Stimulated activated naive CD8-positive, alpha-beta T cell treated with anti-CD3 and anti-CD28 coated beads, Interleukin-15, amount 100 ng/mL, for 72 hours (primary cell): Measurements from ENCODE around the gene PTP4A1.

ENCODE experiments used
- ATAC-seq: fragments of 150-1000 bp; cut with Tn5 transposase; 2 replicates; pipeline ENCODE4 v1.10.0; 2021; ENCODE audit warnings: mild to moderate bottlenecking, moderate library complexity
- DNase-seq, 2 donors: peaks; one replicate each; pipeline ENCODE4 v3.0.0; 2021 to 2022
- H3K27ac Mint-ChIP-seq, 2 donors: one replicate each; pipeline ENCODE4 v1.8.0; 2022; ENCODE audit warnings: mild to moderate bottlenecking in 2 of 2, mixed read lengths in 2 of 2, moderate library complexity in 2 of 2
- H3K27me3 Mint-ChIP-seq: one replicate; pipeline ENCODE4 v1.8.0; 2022; ENCODE audit warnings: mixed read lengths
- H3K4me1 Mint-ChIP-seq: one replicate; pipeline ENCODE4 v1.8.0; 2022; ENCODE audit warnings: mild to moderate bottlenecking, mixed read lengths
- H3K4me3 Mint-ChIP-seq, 2 donors: one replicate each; pipeline ENCODE4 v1.8.0; 2022; ENCODE audit warnings: mild to moderate bottlenecking in 2 of 2, mixed read lengths in 2 of 2, moderate library complexity in 1 of 2
- H3K9me3 Mint-ChIP-seq, 2 donors: one replicate each; pipeline ENCODE4 v1.8.0; 2022; ENCODE audit warnings: mixed read lengths in 2 of 2

PTP4A1 gene

GRCh38 chr6:63589952-63590411 lies 17.7 kb downstream of the PTP4A1 start:
- no peak for ATAC-seq
- no peaks in the 10 kb centered on the region for H3K27me3 Mint-ChIP-seq
- no peaks in the 10 kb centered on the region for H3K4me1 Mint-ChIP-seq
- no peak for DNase-seq
- no peaks in the 10 kb centered on the region for H3K9me3 Mint-ChIP-seq
- H3K4me3 Mint-ChIP-seq = no peak overlapping the region
- no peak overlapping the region for H3K27ac Mint-ChIP-seq

- no peak overlapping the region for H3K4me3 Mint-ChIP-seq
- H3K27ac Mint-ChIP-seq = no peak overlapping the region
- ATAC-seq (no peak), DNase-seq (no peak)
- peaks cover 3% of the 10 kb centered on the region for H3K27me3 Mint-ChIP-seq
- H3K9me3 Mint-ChIP-seq = no peaks in the 10 kb centered on the region
- peaks cover 2% of the 10 kb centered on the region for H3K4me1 Mint-ChIP-seq
Observed at GRCh38 chr6:63592886-63593285, 20.6 kb downstream of the PTP4A1 start.

GRCh38 chr6:63597141-63598048 lies 25.1 kb downstream of the PTP4A1 start:
- H3K27me3 Mint-ChIP-seq = peaks cover 9% of the 10 kb centered on the region

GRCh38 chr6:63598049-63599036 lies 26.1 kb downstream of the PTP4A1 start:
- H3K27ac Mint-ChIP-seq = no peak overlapping the region
- peaks cover 13% of the 10 kb centered on the region for H3K4me1 Mint-ChIP-seq
- ATAC-seq (peak; percentile 100), DNase-seq (peak; percentile 72 to 81)
- peaks cover 9% of the 10 kb centered on the region for H3K27me3 Mint-ChIP-seq
- H3K9me3 Mint-ChIP-seq = no peaks in the 10 kb centered on the region
- peak overlapping the region; percentile 88 to 98 for H3K4me3 Mint-ChIP-seq

More at GRCh38 chr6:63597141-63598048, 25.1 kb downstream of the PTP4A1 start:
- H3K4me1 Mint-ChIP-seq = peaks cover 13% of the 10 kb centered on the region
- no peak for DNase-seq
- ATAC-seq = peak; percentile 21
- no peaks in the 10 kb centered on the region for H3K9me3 Mint-ChIP-seq
- H3K27ac Mint-ChIP-seq = no peak overlapping the region
- peak overlapping the region; percentile 88 to 98 for H3K4me3 Mint-ChIP-seq

- DNase-seq (no peak), ATAC-seq (no peak)
- Mint-ChIP-seq H3K9me3 (no peaks in the 10 kb centered on the region), H3K4me1 (peaks cover 13% of the 10 kb centered on the region), H3K27me3 (peaks cover 9% of the 10 kb centered on the region), H3K27ac (no peak overlapping the region), H3K4me3 (peak overlapping the region; percentile 88 to 98)
Observed at GRCh38 chr6:63599243-63599642, 27.0 kb downstream of the PTP4A1 start.

- ATAC-seq (no peak), DNase-seq (no peak)
- Mint-ChIP-seq H3K27me3 (peaks cover 9% of the 10 kb centered on the region), H3K4me1 (peaks cover 13% of the 10 kb centered on the region), H3K27ac (no peak overlapping the region), H3K9me3 (no peaks in the 10 kb centered on the region), H3K4me3 (no peak overlapping the region)
Observed at GRCh38 chr6:63600136-63600535, 27.9 kb downstream of the PTP4A1 start.

GRCh38 chr6:63609231-63609630 lies 37.0 kb downstream of the PTP4A1 start:
- no peak for ATAC-seq
- Mint-ChIP-seq H3K4me3 (no peak overlapping the region), H3K27ac (no peak overlapping the region), H3K9me3 (no peaks in the 10 kb centered on the region), H3K27me3 (no peaks in the 10 kb centered on the region), H3K4me1 (no peaks in the 10 kb centered on the region)
- no peak for DNase-seq

GRCh38 chr6:63610944-63611343 lies 38.7 kb downstream of the PTP4A1 start:
- H3K4me1 Mint-ChIP-seq = no peaks in the 10 kb centered on the region
- DNase-seq (no peak), ATAC-seq (no peak)
- no peak overlapping the region for H3K4me3 Mint-ChIP-seq
- H3K9me3 Mint-ChIP-seq = no peaks in the 10 kb centered on the region
- no peak overlapping the region for H3K27ac Mint-ChIP-seq
- H3K27me3 Mint-ChIP-seq = no peaks in the 10 kb centered on the region

- no peaks in the 10 kb centered on the region for H3K9me3 Mint-ChIP-seq
- H3K27me3 Mint-ChIP-seq = no peaks in the 10 kb centered on the region
- no peak overlapping the region for H3K27ac Mint-ChIP-seq
- no peaks in the 10 kb centered on the region for H3K4me1 Mint-ChIP-seq
- H3K4me3 Mint-ChIP-seq = no peak overlapping the region
- no peak for ATAC-seq
- no peak for DNase-seq
Observed at GRCh38 chr6:63611560-63611959, 39.3 kb downstream of the PTP4A1 start.

GRCh38 chr6:63615590-63615989 lies 43.3 kb downstream of the PTP4A1 start:
- Mint-ChIP-seq H3K27me3 (peaks cover 15% of the 10 kb centered on the region), H3K4me3 (no peak overlapping the region), H3K27ac (no peak overlapping the region), H3K9me3 (no peaks in the 10 kb centered on the region), H3K4me1 (no peaks in the 10 kb centered on the region)
- ATAC-seq (no peak), DNase-seq (no peak)
